Cortex of kidney (tissue), 1 donor: ENCODE data around the gene SAMD4B.
"Not testable (repeated sequence)": the region's sequence is repeated elsewhere in the genome, so short reads cannot be mapped to it uniquely, and the experiment has no call there.

Experiments
- DNase-seq: peaks from one replicate; lab custom pipeline; 2025; lab: John Stamatoyannopoulos, UW

The SAMD4B gene

DNA sequence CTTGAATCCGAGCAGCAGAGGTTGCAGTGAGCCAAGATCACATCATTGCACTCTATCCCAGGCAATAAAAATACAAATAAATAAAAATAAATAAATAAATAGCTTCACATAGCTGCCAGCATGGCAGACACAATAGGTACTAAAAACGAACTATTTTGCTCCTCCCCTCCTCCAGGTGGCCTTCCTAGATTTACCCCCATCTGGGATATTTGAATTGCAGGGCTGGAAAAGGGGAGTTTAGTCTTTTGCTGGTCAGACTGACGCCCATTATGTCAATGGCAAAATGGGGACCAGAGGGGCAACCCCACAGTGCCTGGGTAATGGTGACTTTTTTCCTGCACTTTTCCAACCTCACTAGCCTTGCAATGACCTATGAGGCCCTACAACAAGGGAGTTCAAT is 5.7 kb upstream of the SAMD4B start:
- DNase-seq, result no peak

- DNase-seq, result no peak
Observed at GRCh38 chr19:39339674-39340073, 2.5 kb upstream of the SAMD4B start.

- DNase-seq, result not testable (repeated sequence)
Observed at GRCh38 chr19:39340156-39340555, 2.1 kb upstream of the SAMD4B start.

DNA sequence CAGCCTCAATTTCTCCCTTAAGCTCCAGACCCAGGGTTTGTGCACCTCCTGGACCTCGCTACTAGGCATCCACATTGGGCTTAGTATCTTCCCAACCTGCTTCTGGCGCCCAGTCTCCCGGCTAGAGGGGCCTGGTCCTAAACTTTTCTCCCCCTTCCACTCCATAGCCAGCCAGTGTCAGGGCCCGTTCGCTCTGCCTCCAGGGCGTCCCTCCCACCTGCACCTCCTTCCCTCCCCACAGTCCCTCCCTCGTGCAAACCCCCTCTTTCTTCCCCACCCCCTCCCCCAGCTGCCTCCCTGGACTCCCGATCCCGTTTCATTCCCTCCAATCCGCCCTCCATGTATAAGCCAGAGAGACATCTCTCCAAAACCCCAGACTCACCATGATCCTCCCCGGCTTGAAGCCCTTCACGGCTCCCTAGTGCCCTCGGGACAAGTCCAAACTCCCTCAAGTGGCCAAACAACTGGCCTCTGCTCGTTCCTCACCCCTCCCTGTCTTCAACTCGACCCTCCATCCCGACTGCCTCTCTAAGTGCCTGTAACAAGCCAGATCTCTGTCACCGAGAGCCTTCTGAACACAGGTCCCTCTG is 997 bp upstream of the SAMD4B start:
- no peak for DNase-seq

GRCh38 chr19:39342647-39343305 is 555 bp downstream of the SAMD4B start:
- no peak for DNase-seq

- no peak for DNase-seq
Observed at GRCh38 chr19:39345956-39346355, 3.7 kb downstream of the SAMD4B start.

DNA sequence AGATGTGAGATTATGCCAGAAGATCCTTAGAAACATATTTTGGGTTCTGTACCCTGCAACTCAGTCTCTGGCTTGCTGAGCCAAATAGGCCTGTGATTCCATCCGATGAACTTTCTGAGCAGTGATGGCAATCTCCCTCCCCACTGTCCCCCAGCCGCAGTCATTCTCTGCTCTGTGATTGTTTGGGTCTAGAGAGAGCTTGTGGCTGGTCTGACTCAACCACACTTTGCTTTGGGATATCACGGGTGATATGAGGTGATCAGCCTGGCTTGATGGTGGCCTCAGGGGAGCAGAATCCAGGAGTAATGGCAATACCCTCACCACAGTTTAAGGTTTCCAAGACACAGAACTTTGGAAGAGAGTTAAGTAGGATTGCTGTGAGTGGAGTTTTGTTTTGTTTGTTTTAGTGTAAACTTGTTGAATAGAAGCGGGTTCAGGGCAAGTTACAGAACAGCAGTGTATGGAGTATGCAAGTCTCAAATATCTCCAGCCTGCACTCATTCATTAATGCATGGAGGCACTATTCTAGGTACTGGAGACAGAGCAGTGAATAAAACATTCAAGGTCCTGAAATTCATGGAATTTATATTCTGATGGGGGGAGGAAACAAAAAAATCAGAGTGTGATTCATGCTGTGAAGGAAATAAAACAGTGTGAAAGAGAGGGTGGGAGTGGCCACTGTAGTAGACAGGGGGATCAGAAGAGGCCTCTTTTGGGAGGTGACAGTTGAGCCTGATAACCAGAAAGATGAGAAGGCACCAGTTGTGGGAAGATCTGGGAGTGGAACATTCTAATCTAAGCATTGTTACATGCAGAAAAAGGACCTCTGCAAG is 5.3 kb downstream of the SAMD4B start:
- DNase-seq, result no peak

DNA sequence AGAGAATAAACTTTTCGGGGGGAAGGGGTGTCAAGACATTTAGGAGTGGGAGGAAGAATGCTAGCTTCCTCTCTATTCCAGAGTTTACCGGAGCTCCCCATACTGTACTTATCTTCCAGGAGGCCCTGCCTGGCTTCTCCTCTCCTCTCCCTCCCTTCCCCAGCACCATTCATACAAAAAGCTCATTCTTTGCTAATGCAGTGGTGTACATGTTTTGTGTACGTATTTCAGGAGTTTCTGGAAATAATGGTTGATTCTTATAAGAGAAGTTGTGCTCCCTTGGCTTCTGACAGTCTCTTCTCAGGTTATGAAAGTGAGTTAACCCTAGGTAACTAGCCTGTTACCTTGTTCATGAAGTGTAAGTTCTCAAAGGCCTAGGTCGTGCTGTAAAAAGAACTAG is 7.1 kb downstream of the SAMD4B start:
- no peak for DNase-seq

DNA sequence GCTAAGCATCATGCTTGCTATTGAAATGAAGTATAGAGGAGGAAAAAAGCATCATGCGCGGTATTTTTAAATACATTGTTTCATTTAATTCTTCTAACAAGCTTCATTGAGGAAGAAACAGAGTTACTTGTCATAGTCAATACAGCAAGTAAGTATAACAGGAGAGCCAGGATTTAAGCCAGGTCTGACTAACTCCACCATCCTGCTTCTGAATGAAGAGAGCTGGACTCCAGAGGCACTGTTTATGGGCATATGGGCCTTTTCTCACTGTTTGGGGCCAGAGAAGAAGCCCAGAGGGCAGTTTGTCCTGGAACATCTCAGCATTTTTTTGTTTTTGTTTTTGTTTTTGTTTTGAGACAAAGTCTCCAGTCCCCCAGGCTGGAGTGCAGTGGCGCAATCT is 7.9 kb downstream of the SAMD4B start:
- DNase-seq, result no peak

DNA sequence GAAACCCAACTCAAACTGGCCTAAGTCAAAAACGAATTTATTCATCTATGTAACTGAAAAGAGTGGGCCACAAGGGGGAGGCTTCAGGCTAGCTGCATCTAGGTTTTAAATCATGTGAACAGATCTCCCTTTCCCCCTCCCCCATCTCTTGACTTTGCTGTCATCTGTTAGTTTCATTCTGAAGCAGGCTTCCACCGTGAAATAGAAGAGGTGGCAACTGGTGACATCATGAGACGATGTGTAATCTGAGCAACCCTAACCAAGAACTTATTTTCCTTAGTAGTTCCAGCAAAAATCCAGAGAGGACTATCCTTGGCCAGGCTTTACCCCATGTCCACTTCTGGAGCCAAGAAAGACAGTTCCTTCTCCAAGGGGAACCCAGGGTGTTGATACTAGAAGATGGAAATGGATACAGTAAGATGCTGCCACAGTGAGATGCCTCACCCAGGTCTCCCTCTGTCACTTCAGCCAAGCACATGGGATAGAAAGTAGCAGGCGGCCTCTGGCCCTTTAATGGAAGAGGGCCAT is 9.4 kb downstream of the SAMD4B start:
- DNase-seq, result no peak

DNA sequence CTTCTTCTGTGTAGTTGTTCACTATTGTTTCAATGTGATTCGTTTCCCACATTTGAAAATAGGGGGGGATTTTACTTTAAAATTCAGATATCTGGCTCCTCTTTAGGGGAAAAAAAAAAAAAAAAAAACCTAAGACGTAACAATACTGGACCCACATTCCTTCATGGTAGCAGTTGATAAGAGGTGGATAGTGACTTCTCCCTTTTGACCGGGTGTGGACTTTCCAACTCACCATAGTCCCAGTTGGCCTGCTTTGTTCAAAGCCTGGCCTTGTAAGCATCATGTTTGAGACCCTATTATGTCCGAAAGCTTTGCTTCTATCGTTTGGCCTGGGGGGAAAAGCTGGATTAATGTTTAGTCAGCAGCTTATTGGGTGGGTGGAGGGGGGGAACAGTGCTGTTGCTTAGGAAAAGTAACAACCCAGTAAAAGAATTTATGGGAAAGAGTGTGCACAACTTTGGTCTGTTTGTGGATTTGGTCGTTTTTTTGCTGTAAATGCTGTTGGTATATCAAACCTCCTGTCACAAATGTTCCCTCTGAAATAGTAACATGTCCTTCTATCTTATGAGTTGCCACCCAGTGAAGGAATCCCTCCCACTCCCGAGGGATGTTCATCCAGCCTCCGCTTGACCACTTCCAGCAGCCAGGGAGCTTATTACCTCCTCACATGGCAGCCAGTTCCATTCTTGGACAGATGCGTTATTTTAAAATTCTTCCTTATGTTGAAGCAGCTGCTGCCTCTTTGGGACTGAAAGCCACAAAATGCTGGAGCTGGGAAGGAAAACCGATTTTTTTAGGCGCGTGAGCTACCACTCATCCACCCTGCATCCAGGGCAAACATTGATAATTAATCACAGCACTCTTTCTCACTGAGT is 10.4 kb downstream of the SAMD4B start:
- DNase-seq, result no peak

- DNase-seq, result no peak
Observed at GRCh38 chr19:39355253-39355652, 13.0 kb downstream of the SAMD4B start.

GRCh38 chr19:39356073-39356472 is 13.9 kb downstream of the SAMD4B start:
- no peak for DNase-seq

DNA sequence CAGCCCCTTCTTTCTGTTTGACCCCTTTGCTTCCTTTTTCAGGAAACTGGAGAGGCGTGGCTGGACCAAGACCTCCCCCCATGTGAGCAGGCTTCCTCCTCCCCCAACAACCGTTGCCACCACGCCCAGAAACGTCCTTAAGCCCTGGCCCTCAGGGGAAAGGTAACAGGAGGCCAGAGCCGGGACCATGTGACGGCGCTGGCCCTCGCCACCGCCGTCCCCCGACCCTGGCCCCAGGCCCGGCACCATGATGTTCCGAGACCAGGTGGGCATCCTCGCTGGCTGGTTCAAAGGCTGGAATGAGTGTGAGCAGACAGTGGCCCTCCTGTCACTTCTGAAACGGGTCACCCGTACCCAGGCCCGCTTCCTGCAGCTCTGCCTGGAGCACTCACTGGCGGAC is 14.4 kb downstream of the SAMD4B start:
- DNase-seq, result no peak

DNA sequence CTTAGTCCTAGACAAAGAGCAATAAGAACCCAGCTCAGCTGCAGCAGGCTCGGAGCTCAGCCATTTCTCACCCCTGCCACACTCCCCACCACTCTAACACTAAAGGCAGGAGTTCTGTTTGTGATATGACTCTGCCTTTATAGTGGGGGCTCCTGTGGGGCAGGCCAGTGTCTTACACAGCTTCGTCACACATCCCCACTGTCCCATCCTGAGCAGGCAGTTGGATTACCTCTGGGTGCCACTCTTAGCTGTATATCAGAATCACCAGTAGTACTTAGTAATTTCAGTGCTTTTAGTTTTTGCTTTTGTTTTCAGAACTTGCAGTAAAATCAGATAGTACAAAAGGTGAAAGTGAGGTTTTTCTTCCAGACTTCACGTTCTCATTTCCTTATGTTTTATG is 16.8 kb downstream of the SAMD4B start:
- no peak for DNase-seq

- no peak for DNase-seq
Observed at GRCh38 chr19:39360599-39360998, 18.4 kb downstream of the SAMD4B start.

GRCh38 chr19:39362682-39363657 is 20.7 kb downstream of the SAMD4B start:
- DNase-seq, result no peak

GRCh38 chr19:39363901-39364457 is 21.8 kb downstream of the SAMD4B start:
- no peak for DNase-seq

- DNase-seq, result no peak
Observed at GRCh38 chr19:39365531-39365930, 23.3 kb downstream of the SAMD4B start.

- DNase-seq, result no peak
Observed at GRCh38 chr19:39369200-39369599, 27.0 kb downstream of the SAMD4B start.
